HG02973 (cell line): Measurements from ENCODE around the gene CYP4F22.
"Not testable (repeated sequence)": the region's sequence is repeated elsewhere in the genome, so short reads cannot be mapped to it uniquely, and the experiment has no call there.

Experiments used
- ATAC-seq: cut with Tn5 transposase; IDR thresholded peaks from one replicate; pipeline ENCODE4 v1.9.1; 2021; ENCODE audit warnings: moderate library complexity; ENCODE audit not compliant: unreplicated experiment

CYP4F22 gene

DNA sequence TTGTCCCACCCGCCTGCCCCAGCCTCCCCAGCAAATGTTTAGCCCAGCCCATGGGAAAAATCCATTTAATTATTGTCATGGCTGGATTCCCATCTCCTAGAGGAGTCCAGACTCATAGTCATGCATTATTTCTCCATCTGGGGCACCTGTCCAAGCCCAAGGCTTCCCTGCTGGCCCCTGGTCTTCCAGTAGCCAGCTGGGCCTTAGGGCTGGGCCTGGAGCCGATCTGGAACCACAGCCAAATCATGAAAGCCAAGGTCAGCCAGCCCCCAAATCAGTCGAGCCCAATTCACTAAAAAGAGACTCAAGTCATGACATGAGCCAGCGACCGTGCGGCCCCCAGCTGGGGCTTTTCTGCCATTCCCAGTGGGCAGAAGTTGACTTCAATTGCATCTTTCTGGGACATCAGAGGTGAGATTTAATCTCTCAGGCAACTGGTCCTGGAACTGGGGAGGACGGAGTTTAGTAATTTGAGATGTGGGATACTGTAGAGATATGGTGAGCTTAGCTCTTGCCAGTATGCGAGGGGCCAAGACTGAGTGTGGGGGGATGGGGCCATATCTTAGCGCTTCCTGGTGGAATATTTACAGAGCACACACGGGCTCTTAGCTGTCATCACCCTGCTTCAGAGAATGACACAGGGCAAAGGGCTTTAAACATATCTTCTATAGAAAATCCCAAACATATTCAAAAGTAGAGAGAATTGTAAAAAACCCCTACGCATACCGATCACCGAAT lies 19.7 kb upstream of the CYP4F22 start:
- ATAC-seq = no peak

DNA sequence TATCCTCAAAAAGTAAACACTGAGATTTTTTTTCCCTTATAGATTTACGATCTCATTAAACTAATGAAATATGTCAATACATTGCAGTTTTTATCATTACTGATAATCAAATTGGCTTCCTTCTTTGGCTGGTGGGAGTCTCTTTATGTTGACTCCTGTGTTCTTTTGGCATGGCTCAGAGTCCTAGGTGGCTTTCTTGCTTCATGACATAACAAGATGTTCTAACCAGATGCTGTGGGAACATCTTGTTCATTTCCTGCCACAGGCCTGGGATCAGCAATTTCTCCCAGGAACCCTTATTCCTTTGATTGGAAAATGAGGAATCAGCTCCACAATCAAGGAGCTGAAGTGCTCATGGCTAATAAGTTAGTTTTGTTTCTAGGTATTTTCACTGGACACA lies 13.2 kb upstream of the CYP4F22 start:
- ATAC-seq = no peak

DNA sequence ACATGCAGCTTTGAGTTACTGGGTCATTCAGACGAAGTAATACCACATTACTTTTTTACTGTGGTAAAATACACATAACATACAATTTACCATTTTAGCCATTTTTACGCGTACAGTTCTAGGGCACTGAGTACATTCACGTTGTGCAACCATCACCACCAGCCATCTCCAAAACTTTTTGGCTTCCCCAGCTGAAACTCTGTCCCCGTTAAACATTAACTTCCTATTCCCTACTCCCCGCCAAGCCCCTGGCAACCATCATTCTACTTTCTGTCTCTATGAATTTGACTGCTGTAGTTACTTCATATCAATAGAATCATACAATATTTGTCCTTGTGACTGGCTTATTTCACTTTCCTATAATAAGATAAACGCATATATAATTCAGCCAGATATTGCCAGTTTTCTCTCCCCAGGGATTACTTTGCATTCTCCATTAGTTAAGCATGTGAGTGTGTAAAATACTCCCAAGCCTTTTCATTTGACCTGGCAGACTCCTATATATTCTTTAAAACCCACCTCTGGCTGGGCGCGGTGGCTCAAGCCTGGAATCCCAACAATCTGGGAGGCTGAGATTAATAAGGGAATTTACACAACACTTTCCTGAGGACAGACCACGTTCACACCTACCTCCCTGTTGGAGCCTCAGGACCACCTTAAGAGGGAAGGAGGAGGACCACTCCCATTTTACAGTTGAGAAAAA lies 10.0 kb upstream of the CYP4F22 start:
- no peak for ATAC-seq

DNA sequence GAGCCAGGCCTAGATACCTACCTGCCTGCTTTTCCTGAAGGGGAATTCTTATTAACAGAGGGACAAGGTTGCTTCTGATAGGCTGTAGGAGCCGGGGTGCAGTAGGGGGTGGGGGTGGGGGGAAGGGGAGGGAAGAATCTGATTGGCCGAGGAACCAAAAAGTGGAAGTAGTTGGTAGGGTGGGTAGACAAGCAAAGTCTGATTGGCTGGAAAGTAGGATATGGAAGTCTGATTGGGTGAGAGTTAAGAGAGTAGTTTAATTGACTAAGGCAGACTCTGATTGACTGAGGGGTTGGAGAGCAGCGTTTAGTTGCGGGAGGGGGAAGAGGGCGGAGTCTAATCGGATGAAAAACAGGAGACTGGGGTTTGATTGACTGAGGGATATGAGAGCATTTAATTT lies 9.4 kb upstream of the CYP4F22 start:
- no peak for ATAC-seq

DNA sequence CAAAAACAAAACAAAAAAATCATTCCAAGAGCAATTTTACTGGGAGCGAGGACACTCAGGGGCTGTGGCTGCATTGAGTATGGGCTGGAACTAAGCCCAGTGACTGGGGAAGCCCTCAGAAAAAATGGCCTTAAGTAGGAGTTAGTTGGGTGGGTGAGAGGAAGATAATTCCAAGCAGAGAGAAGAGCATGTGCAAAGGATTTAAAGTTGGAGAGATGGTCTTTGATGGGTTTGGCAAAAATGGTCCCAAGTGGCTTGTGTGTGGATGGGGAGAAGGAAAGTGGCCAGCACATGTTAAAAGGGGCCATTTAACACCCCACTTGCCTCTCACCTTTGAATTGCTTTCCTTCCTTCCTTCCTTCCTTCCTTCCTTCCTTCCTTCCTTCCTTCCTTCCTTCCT lies 6.7 kb upstream of the CYP4F22 start:
- no peak for ATAC-seq

DNA sequence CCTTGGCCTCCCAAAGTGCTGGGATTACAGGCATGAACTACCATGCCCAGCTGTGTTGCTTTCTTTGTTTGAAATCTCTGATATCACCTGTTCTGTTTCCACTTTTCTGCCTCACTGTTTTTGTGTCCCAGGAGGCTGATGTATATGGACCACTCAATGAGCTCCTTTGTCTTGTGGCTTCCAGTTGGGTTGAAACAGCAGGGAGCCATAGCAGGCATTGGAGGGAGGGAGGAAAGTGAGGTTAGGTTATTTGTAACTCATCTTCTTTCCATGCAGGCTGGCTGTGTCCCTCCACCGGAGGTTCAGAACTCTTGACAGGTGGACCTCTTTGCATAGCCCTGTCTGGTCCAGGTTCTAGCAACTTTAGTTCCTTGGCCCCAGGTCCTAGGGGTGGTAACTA lies 6.1 kb upstream of the CYP4F22 start:
- no peak for ATAC-seq

DNA sequence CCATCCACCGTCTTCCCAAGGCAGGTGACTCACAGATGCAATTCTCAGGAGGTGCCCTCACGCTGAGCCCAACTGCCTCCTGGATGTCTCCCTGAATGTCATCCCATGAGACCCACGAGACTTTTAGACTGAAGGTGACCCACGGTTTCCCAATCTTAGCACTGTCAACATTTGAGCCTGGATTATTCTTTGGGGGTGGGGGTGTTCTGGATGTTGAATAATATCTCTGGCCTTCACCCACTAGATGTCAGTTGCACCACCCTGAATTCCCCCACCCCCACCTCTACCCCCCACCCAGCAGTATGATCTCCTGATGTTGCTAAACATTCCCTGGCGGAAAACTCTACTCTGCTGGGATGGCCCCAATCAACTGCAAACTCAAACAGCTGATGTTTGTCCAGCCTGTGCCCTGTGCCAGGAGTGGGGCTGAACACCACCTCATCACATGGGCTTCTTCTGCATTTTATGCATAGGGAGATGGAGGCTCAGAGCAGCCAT lies 2.2 kb upstream of the CYP4F22 start:
- ATAC-seq = no peak

DNA sequence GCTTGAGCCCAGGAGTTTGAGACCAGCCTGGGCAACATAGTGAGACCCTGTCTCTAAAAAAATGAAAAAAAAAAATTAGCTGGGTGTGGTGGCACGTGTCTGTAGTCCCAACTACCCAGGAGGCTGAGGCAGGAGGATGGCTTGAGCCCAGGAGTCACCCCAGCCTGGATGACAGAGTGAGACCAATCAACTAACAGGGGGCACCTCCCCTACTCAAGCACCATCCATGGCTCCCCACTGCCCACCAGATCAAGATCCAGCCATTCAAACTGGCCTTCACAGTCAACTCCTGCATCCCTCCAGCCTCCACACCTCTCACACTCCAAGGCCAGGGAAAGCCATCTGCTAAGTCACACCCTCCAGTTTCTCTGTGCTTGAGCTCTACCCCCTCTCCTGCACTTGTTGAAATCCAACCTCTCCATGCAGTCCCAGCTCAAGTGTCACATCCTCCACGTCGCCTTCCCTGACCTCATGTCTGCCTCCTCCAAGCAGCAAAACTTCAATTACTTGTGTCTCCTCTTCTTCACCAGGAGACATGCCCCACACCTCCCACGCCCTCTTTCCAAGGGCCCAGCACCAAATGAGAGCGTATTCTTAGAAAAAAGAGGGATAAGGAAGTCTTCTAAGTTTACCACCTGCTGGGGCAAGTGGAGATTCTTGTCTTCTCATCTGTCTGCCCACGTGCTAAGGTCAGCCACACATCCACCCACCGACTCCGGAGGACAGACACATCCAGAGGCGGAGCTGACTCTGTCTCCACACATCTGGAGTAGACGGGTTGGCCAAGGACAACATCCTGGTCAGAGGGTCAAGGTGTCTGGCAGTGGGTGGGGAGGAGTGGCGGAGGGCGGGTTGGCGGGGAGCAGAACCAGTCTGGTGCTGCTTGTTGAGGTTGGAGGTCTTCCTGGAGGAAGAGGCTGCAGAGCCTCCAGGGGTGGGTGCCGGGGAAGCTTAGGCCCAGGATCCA lies 974 bp upstream of the CYP4F22 start:
- ATAC-seq = no peak

DNA sequence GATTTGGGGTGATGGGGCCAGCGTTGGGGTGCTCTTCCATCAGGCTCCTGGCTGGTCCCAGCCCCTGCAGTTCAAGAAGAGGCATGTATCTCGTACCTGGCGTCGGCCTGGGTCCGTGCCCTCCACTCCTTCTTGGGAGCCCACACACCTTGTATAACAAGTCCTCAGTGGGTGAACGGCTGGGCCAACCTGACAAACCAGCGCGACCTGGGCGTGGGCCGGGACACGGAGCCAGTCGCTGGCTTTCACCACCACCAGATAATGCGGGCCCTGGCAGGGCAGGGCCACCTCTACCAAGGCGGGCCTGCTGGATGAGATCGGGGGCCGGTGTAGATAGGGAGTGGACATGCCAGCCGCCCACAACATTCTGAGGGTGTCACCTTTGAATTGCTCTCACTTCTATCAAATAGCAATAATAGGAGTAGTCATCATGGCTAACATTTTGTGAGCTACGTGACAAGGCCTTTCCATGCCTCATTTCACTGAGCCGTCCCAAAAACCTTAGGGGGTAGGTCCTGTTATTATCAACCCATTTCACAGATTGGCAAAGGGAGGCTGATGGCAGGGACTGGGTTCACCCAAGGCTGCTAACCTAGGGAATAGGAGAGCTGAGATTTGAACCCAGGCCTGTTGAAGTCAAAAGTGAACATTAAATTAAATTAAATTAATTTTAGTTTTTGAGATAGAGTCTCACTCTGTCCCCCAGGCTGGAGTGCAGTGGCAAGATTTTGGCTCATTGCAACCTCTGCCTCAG lies 3.5 kb downstream of the CYP4F22 start:
- ATAC-seq = no peak

DNA sequence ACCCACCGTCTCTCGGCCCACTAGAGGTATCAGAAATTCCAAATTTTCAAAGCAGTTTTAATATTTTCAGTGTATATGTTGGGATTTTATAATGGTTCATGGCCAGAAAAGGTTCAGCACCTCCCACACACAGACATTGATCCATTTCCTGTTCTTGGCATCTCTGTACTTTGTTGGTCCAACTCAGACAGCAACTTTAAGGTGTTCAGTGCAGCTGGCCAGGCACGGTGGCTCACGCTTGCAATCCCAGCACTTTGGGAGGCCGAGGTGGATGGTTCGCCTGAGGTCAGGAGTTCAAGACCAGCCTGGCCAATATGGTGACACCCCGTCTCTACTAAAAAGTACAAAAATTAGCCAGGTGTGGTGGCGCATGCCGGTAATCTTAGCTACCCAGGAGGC lies 6.9 kb downstream of the CYP4F22 start:
- ATAC-seq = not testable (repeated sequence)

DNA sequence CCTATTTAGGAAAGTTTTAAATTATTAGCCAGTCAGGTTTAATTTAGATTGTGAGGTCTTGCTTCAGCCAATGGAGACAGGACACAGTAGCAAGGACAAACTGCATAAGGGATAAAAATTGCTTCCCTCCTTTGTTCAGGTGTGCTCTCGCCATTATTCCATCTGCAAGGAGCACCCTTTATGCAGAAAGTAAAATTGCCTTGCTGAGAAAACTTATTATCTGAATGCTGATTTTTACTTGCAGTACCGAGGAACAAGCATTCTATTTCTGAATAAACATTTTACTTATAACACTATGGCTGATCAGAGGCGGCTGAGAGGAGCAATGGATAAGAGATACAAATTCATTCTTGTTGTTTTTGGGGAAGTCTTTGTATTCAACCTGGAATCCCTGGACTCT lies 8.0 kb downstream of the CYP4F22 start:
- no peak for ATAC-seq

DNA sequence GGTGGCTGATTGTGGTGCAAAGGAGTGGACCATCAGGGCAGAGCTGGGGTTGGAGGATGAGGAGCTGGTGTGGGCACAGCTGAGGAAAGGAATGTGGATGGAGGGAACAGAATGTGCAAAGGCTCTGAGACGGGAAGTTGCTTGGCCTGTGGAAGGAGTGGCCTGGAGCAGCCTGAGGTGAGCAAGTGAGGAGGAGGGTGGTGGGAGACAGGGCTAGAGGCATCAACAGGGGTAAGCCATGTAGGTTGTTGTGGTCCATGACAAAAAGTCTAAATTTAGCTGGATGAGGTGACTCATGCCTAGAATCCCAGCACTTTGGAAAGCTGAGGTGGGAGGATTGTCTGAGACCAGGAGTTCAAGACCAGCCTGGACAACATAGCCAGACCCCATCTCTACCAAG lies 9.5 kb downstream of the CYP4F22 start:
- no peak for ATAC-seq

DNA sequence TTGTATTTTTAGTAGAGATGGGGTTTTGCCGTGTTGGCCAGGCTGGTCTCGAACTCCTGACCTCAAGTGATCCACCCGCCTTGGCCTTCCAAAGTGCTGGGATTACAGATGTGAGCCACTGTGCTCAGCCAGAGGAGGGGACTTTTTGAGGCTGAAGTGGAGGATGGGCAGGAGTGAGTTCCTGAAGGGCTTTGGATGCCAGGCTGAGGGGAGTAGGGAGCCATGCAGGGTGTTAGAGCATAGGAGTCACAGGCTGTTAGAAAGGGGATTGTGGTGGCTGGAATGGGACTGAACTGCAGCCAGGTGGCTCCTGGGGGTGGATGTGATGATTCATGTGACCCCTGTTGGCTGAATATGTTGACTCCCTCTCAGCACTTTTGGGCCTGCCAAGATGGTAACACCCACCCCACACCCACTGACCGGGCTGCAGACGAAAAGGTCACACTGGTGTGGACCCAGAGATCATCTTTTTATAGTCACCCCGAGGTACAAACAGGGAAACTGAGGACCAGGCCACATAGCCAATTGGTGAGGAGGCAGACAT lies 11.2 kb downstream of the CYP4F22 start:
- no peak for ATAC-seq

DNA sequence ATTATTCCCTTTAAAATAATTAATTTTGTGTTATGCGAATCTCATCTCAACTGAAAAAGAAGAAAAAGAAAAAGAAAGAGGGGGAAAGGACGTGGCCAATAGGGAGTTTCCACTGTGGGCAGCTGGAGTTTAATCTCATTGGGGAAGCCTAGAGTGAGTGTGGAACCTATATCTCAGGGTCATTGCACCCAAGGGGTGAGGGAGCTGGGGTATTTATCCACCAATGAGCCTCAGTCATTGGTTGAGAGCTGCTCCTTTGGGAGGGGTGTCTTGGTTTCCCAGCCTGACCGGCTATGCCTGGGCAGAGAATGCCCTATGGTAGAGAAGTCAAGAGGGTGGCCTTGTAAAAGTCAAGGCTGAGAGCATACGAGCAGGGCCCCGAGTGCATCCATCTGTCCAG lies 16.5 kb downstream of the CYP4F22 start:
- ATAC-seq = no peak

DNA sequence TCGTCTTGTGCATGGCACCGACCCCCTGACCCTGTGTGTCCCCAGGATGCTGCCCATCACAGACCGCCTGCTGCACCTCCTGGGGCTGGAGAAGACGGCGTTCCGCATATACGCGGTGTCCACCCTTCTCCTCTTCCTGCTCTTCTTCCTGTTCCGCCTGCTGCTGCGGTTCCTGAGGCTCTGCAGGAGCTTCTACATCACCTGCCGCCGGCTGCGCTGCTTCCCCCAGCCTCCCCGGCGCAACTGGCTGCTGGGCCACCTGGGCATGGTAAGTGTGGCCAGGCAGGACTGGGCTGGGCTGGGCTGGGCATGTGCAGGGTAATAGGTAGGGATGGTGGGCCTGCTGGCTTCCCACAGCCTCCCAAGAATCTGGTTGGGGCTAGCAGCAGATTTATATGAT lies 17.0 kb downstream of the CYP4F22 start:
- no peak for ATAC-seq

DNA sequence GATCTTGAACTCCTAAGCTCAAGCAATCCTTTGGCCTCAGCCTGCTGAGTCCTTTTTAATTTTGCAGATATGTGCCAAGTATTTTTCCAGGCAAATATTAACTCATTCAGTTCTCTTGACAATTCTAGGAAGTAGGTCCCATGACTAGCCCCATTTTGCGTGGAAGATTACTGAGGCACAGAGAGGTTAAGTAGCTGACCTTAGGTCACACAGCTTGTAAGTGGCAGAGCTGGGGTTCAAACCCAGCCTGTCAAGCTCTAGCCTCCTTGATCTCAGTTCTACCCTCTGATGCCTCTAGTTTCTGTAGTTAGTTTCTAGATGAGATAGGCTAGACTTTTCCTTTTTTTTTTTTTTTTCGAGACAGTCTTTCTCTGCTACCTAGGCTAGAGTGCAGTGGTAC lies 18.1 kb downstream of the CYP4F22 start:
- no peak for ATAC-seq

DNA sequence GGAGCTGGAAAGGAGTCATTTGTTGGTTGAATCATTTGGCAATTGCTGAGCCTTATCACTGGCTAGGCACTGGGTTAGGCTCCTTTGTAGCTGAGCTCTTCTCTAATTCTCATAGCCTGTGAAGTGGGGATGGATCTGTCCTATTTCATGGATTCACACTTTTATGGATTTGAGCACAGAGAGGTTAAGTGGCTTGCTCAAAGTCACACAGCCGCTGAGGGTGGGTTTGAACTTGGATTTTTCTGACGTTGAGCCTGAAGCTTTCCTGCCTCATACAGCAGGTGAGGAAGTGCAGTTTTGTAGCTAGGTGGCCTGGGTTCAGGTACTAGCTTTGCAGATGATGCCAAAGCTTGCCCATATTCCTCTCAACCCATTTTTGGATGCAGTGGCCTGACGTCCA lies 19.4 kb downstream of the CYP4F22 start:
- no peak for ATAC-seq

DNA sequence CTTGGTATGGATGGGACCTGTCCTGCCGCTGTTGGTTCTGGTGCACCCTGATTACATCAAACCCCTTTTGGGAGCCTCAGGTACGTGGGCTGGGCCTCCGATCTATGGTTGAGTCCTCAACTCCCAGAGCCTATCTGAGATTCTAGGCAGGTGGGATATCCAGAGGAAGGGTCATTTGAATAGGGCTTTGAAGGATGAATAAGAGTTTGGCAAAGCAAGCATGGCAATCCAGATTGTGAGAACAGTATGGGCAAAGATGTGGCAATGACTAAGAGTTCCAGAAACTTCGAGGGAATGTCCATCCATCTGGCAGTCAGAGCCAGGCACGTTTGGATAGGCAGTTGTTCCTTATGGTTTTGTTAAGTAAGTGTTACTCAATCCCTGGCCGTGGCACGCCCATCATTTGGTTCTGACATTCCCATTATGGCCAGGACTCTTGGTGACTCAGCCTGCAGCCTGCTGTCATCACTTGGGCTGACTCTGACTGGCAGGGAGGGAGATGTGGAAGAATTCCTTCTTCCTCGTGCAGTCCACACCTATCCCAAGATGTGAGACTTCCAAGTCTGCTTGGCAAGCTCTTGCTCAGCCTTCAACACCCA lies 21.5 kb downstream of the CYP4F22 start:
- ATAC-seq = no peak

DNA sequence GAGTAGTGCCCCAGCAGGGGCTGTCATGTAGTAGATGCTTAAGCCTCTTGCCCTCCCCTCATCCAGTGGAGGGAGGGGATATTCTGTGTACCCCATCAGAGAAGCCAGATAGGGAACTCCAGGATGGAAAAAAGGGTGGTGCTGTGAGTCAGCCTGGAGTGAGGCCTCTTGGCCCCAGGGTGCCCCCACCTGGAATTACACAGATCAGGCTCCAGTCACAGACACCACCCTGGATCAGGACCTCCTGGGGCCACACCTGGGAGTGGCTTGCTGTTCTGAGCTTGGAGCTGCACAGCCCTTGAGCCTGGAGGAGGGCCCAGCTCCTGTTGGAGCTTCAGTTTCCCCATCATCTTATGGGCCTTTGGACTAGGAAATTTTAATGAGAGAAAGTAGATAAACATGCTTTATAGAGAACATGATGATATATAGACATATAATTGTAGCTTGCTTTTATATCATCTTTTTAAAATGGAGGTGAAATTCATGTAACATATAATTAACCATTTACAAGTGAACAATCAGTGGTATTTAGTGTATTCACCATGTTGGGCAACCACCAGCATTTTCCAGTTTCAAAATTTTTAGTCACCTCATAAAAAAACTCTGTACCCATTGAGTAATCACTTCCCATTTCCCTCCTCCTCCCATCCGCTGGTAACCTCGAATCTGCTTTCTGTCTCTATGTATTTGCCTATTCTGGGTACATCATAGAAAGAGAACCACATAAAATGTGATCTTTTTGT lies 24.6 kb downstream of the CYP4F22 start:
- no peak for ATAC-seq

DNA sequence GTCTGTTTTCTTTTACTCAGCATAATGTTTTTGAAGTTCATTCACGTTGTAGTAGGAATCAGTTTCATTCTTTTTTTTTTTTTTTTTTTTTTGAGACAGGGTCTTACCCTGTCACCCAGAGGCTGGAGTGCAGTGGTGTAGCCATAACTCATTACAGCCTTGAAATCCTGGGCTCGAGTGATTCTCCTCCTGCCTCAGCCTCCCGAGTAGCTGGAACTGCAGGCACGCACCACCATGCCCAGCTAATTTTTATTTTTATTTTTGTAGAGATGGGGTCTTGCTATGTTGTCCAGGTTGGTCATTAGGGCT lies 25.2 kb downstream of the CYP4F22 start:
- not testable (repeated sequence) for ATAC-seq
